ENCODE data around the gene LRBA. TPM values are rescaled to one million over a fixed set of nuclear protein-coding genes. Genes with fewer than 3 reads are reported as not detected.
A peak's percentile ranks its signal among the peaks of the same experiment; 100 is the strongest.

The LRBA gene
- total and polyA plus RNA-seq, 9 of the 15 experiments (the other 6 are each of a cell fraction or from before 2014, with no cell fraction given): 24.2 to 88.7 (median 59.7) TPM

DNA sequence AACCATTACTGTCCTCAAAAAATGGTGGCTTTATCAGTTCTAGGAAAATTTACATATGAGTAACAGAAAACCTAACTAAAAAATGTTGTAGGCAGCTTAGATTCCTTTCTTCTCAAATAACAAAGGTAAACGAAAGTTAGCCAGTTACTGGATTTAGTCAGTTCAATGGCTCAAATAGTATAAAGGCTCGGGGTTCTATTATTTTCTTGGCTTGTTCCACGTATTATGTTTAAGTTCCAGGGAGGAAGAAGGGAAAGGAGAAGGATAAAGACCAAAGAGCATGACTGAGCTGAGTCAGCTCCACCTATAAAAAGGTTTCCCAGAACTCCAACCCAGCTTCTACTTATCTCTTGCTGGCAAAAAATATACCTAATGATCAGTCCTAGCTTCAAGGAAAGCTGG, 474.1 kb downstream of the LRBA start (continued):
- TF ChIP-seq, protein P1, sequence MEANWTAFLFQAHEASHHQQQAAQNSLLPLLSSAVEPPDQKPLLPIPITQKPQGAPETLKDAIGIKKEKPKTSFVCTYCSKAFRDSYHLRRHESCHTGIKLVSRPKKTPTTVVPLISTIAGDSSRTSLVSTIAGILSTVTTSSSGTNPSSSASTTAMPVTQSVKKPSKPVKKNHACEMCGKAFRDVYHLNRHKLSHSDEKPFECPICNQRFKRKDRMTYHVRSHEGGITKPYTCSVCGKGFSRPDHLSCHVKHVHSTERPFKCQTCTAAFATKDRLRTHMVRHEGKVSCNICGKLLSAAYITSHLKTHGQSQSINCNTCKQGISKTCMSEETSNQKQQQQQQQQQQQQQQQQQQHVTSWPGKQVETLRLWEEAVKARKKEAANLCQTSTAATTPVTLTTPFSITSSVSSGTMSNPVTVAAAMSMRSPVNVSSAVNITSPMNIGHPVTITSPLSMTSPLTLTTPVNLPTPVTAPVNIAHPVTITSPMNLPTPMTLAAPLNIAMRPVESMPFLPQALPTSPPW (CRISPR knock-in tag; IDR thresholded peaks at IDR 0.05): no peak
- TF ChIP-seq, protein P2, sequence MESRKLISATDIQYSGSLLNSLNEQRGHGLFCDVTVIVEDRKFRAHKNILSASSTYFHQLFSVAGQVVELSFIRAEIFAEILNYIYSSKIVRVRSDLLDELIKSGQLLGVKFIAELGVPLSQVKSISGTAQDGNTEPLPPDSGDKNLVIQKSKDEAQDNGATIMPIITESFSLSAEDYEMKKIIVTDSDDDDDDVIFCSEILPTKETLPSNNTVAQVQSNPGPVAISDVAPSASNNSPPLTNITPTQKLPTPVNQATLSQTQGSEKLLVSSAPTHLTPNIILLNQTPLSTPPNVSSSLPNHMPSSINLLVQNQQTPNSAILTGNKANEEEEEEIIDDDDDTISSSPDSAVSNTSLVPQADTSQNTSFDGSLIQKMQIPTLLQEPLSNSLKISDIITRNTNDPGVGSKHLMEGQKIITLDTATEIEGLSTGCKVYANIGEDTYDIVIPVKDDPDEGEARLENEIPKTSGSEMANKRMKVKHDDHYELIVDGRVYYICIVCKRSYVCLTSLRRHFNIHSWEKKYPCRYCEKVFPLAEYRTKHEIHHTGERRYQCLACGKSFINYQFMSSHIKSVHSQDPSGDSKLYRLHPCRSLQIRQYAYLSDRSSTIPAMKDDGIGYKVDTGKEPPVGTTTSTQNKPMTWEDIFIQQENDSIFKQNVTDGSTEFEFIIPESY (CRISPR knock-in tag; IDR thresholded peaks at IDR 0.05): no peak
- TF ChIP-seq, protein P3, sequence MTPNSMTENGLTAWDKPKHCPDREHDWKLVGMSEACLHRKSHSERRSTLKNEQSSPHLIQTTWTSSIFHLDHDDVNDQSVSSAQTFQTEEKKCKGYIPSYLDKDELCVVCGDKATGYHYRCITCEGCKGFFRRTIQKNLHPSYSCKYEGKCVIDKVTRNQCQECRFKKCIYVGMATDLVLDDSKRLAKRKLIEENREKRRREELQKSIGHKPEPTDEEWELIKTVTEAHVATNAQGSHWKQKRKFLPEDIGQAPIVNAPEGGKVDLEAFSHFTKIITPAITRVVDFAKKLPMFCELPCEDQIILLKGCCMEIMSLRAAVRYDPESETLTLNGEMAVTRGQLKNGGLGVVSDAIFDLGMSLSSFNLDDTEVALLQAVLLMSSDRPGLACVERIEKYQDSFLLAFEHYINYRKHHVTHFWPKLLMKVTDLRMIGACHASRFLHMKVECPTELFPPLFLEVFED (CRISPR knock-in tag; conservative IDR thresholded peaks at IDR 0.05): no peak
- TF ChIP-seq NFE2 (IDR thresholded peaks at IDR 0.05; ENCODE audit: low read depth) (peak; percentile 61), PYGO2 (tag; IDR thresholded peaks at IDR 0.05) (no peak), CBX2 (IDR thresholded peaks at IDR 0.05; ENCODE audit: insufficient read depth, low read length, poor library complexity, severe bottlenecking) (no peak)

Measured in K562 (cell line).